ENCODE results near the gene SPX.
A peak's percentile ranks its signal among the peaks of the same experiment; 100 is the strongest.

Gene SPX

DNA sequence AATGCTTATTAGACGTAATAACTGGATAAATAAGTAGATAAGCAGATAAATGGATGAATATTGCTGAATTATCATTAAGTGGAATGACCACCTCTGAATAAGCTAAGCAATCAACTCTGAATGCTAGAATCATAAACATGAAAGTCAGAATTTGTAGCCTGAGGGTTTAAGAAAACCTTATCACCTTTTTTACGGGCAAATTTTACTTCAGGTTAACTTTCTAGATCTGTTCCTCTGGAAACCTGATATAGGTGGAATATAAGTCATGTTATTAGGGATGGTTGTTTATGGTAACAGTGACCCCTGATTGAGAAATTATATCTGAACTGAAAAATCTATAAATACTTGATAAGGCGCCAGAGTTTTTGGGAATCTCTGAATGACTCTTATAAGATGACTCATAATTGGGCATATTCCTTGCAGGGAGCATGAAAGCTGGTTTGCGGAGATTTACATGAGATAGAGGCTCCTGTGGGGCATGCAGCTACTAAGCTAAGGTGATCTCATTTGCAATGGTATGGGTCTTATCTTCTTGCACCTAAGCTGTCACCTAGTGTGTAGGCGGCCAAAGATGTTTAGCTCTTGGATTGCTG lies 12.1 kb downstream of the SPX start:
- DNase-seq: no peak

DNA sequence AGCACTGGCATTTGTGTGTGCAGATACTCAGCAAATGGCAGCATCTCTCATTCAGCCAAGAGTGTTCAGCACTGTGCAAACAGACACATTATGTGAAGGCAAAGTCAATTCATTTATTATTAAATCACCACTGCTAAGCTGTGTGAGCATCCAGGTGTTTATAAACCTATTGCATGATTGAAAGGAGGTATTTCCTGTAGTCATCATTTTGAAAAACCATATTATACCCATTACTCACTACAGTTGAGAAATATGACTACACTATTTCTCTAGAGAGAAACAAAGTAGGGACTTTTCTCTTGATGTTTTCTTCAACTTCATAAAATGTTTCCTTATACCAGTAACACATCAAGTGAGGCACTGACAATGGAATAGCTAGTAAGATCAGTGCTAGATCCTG lies 13.7 kb downstream of the SPX start:
- DNase-seq: no peak

DNA sequence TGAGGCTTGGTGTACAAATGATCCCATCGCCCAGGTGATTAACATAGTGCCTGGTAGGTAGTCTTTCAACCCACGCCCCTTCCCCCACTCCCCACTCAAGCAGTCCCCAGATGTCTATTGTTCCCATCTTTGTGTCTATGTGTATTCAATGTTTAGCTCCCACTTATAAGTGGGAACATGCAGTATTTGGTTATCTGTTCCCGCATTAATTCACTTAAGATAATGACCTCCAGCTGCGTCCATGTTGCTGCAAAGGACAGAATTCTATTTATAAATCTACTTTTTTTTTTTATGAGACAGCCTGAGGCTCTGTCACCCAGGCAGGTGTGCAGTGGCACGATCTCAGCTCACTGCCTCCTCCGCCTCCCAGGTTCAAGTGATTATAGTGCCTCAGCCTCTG lies 15.7 kb downstream of the SPX start:
- DNase-seq: no peak

DNA sequence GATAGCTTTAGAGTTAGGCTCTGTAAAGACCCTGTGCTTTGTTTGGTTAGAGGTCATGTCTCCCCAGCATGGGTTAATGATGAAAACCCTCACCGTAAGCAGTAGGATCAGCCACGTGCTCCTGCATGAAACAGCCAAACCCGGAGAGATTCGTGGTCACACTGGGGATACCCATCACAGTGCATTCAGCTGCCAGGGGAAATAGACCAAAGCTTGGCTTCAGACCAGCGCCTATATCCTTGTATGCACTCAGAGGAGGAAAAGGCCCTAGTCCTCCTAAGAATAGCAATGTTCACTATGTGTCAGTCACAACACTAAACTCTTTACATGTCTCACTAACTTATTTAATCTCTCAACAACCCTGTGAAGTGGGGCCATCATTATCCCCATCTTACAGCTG lies 16.3 kb downstream of the SPX start:
- DNase-seq: no peak

- no peak for DNase-seq
Observed at GRCh38 chr12:21543151-21543550, 17.1 kb downstream of the SPX start.

- DNase-seq: no peak
Observed at GRCh38 chr12:21545557-21545956, 19.5 kb downstream of the SPX start.

DNA sequence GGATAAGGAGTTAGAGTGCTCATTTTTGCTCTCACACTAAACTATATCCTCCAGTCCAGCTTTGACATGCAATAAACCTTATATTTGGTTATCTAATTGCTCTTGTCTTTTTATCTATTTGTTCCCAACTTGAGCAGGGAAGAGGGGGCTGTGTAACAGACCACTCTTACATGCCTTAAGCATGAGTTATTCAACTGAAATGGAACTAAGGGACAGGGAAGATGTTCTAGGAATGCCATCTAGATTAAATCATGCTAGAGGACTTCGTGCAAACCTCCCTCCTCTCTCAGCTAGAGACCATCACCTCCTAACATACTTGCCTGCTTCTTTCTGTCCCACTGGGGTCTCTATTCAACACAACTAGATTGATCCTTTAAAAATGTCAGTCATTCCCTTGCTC lies 20.6 kb downstream of the SPX start:
- no peak for DNase-seq

DNA sequence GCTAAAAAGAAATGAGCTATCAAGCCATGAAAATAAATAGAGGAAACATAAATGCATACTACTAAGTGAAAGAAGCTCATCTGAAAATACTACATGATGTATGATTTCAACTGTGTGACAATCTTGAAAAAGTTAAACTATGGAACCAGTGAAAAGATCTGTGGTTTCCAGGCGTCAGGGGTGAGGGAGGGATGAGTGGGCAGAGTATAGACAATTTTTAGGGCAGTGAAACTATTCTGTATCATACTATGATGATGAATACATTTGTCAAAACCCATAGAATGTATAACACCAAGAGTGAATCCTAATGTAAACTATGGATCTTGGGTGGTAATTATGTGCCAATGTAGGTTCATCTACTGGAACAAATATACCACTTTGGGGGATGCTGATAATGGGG lies 21.3 kb downstream of the SPX start:
- DNase-seq: no peak

DNA sequence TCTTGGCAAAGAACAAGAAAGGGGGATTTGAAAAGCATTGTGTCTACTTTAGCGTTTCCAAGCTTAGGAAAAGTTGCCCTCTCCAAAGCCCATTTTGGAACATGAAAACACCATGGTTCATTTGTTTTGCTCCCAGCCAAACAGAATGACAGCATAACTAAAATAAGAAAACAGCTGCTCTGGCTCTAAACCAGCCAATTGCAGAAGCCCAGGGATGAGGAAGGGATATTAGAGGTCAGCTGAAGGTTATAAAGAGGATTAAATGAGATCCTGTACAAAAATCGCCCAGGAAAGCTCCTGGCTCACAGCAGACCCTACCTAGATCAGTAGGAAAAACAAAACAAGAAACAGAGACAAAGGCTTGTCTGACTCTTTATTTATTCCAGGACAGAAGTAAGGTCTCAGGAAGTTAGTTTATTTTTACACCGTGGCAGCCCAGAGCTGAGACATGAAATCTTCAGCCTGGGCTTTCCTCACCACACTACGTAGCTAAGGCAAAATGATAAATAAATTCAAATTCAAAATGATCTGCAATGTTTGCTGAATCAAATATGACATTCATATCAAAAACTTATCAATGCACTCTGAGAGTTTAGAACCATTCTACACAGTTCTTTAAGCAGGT lies 25.9 kb downstream of the SPX start:
- DNase-seq: peak in 20 of 56 donors; percentile 1 to 51 (median 16)

DNA sequence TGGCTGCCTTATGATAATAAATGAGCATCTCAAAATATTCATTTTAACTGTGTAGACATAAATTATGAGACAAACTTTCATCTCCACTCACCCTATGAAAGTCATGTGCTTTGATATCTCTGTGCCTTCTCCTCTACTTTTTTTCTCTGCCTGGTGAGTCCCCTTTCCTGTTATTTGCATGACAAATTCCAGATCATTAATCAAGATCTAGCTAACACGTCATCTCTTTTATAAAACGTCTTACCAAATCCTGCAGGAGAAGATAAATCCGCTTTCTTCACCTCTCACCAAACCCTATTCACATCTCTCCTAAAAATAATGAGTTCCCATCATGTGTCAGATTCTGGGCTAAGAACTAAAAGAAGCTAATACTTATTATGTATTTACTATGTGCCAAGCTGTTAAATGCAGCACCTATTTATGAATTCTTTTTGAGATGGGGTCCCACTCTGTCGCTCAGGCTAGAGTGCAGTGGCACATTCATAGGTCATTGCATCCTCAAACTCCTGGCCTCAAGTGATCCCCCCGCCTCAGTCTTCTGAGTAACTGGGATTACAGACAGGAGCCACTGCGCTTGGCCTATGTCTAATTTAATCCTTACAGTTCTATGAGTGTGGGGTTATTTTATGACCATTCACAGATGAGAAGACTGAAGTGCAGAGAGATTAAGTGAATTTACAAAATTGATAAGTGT lies 26.7 kb downstream of the SPX start:
- no peak for DNase-seq

DNA sequence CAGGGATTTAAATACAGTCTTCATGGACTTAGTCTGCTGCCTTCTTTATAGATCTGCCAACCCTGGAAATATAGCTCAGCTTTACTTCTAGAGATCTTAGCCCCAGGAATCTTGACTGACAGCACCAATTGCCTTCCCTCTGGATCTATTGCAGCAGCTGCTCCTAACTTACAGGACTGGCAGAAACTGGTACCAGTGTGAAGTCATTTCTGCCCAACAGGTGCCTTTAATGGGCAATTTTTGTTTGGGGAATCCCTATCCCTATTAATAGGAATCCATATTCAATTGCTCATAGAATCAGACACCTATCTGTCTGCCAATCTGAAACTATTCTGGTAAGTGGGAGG lies 27.2 kb downstream of the SPX start:
- no peak for DNase-seq

DNA sequence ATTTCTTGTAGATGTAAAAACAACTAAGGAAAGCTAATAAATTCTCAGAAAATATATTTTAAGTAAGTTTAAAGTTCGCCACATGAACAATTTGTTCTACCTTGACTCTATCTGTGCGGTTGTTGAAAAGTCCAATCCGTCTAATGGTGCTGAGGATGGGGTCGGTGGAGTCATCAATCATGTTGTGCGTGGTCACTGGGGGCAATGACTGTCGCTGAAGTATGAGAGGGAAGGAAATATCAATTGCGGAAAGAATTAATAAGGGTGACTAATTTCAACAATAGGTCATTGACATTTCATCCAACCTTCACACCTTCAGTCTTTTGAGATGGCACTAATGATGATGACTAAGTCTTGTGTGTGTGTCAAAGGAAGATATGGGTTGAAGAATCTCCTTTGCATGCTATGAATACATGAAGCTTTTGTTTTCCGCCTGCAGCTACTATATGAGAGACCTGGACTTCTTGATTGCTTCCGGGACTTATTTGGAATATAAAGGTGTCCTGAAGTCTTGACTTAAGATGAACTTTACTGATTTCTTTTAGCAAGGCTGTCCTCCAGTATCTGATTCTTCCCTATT lies 32.1 kb downstream of the SPX start:
- DNase-seq: no peak

DNA sequence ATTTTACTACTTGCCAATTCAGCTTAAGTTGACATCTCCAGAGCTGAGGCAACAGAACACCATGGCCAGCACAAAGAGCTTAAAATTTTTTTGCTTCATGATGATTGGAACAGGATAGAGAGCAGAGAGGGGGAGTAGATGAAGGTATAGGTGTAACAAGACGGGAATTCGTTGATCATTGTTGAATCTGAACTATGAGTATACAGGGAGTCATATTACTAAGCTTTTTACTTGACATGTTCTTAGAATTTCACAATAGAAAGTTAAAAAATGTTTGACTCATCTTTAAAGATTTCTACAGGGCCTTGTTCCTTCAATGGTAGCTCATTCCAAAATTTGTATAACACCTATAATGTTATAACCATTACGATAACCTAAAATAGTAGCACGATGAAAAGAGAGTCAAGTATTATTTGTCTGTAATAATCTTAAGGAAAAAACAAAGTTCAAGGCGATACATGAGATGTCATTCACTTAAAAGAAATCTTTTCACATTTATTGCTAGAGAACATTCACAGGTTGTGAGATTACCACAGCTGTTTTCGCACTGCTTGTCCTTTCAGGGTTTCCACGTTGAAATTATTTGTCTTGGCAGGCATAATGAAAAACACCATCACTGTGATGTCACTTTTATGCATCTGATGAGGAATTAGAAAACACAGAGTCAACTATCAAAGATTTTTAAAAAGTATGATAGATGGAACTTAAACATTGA lies 33.9 kb downstream of the SPX start:
- DNase-seq: no peak

DNA sequence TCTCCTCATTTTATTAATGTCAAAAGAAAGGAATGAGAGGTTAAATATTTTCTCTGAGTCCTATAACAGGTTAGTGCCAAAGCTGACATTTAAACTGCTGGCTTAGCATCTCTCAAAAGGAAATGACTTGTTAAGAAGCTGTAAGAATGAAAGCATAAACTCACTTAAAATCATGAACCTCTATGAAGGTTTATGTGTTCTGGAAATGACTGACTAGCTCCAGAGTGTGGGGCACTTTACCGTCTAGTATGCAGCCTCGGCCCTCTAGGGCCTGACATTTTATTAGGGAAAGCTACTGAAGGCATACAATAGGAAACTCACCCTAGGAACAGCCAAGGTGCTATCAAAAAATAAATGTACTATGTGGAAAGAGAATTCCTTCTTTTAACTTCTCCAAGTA lies 35.1 kb downstream of the SPX start:
- no peak for DNase-seq

DNA sequence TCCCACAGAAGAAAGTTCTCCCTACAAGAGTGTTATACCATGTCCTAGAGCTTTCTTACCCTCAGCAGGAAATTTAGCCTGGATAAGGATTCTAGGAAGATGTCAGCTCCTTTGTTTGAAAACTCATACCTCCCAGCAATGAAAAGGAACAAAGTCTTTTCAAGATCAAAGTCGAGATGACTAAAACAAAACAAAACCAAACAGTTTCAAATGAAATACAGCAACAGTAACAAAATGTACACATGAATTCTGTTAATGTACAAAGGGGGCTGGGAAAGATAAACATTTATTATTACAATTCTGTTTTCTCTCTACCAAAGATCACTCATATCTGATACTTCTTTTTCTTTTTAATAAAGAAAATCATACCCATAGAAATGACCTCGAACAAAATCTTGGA lies 36.8 kb downstream of the SPX start:
- no peak for DNase-seq

- DNase-seq: no peak
Observed at GRCh38 chr12:21566223-21566906, 40.3 kb downstream of the SPX start.

- no peak for DNase-seq
Observed at GRCh38 chr12:21566907-21567394, 40.9 kb downstream of the SPX start.

- no peak for DNase-seq
Observed at GRCh38 chr12:21568115-21568514, 42.0 kb downstream of the SPX start.

DNA sequence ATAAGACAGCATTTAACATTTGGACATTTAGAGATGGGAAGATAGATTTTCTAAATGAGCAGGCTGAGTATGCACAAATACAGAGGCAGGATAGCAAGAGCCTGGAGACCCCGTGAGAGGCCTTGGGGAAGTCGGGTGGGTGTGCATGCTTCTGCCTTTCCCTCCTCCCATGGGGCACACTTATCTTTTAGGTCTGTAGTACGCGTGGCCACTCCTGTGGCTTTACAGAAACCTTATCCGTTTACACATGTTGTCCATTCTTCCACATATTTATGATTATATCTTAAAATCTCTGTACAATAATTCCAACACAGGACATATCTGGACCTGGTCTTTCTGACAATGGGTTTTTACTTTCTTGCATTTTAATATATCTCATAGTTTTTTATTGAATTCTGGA lies 45.0 kb downstream of the SPX start:
- no peak for DNase-seq

DNA sequence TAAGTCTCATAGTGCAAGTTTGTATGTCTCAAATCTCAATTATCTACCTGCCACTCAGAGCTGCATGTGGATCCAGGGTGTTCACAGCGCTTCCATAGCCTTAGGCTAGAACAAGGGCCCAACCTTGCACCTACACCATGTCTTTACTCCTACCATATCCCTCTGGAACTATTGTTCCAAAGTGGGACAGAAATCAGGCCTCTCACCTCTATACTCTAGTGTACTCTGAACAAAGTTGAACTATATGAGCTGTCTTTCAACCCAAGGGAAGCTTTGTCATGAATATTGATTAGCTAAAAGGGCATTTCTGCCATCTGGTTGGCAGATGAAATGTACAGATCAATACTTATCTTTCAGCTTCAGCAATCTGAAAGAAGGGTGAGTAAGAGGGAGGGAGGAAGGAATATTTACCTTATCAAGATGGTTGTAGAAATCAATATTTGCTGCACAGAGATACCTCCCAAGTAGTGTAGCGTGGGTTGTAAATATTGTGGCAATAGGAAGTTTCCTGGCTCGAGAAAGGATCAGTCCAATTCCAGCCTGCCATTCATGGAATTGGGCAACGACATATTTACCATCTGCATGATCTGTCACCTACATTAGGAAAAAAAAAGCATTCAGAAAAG lies 47.8 kb downstream of the SPX start:
- DNase-seq: no peak

- no peak for DNase-seq
Observed at GRCh38 chr12:21576431-21576830, 50.3 kb downstream of the SPX start.
